Aorta (tissue), 5 donors: ENCODE results near the gene GARIN1A. TPM values are rescaled to one million over a fixed set of nuclear protein-coding genes. Genes with fewer than 3 reads are reported as not detected.
"Not testable (repeated sequence)": the region's sequence is repeated elsewhere in the genome, so short reads cannot be mapped to it uniquely, and the experiment has no call there.

Source experiments
- ATAC-seq: fragments of 200-7000 bp; cut with Tn5 transposase; one replicate; pipeline ENCODE4 v1.9.1; 2022; ENCODE audit warnings: moderate library complexity; ENCODE audit not compliant: low FRiP score
- DNase-seq, 2 donors: peaks; one replicate each; pipeline ENCODE4 v3.0.0-alpha.2; 2020
- H3K27ac ChIP-seq, 2 donors: one replicate each; pipeline ENCODE4 v1.5.1; 2013; ENCODE audit warnings: low read length in 2 of 2, mild to moderate bottlenecking in 2 of 2, moderate library complexity in 2 of 2, control low read depth in 1 of 2, inconsistent platforms in 1 of 2, low read depth in 1 of 2
- H3K27me3 ChIP-seq, 2 donors: one replicate each; pipeline ENCODE4 v1.6.1; 2013; ENCODE audit warnings: control low read depth in 1 of 2, low read length in 1 of 2, mild to moderate bottlenecking in 1 of 2, moderate library complexity in 1 of 2; ENCODE audit not compliant: insufficient read depth in 2 of 2, control insufficient read depth in 1 of 2
- H3K36me3 ChIP-seq, 2 donors: one replicate each; pipeline ENCODE4 v1.6.1; 2013; ENCODE audit warnings: control low read depth in 1 of 2, low read length in 1 of 2, mild to moderate bottlenecking in 1 of 2; ENCODE audit not compliant: insufficient read depth in 2 of 2, control insufficient read depth in 1 of 2
- H3K4me1 ChIP-seq, 2 donors: one replicate each; pipeline ENCODE4 v1.6.1; 2013; ENCODE audit warnings: low read length in 2 of 2, control low read depth in 1 of 2, mild to moderate bottlenecking in 1 of 2, moderate library complexity in 1 of 2; ENCODE audit not compliant: insufficient read depth in 2 of 2, control insufficient read depth in 1 of 2
- H3K4me3 ChIP-seq, 2 donors: one replicate each; pipeline ENCODE4 v1.5.1; 2013; ENCODE audit warnings: low read length in 2 of 2, control low read depth in 1 of 2, mild to moderate bottlenecking in 1 of 2
- H3K9me3 ChIP-seq: one replicate; pipeline ENCODE4 v1.6.1; 2013; ENCODE audit warnings: mild to moderate bottlenecking, low read length; ENCODE audit not compliant: control insufficient read depth
- WGBS, 2 donors: extraction: QIAGEN DNeasy Blood & Tissue Kit; methylation state at CpG; one replicate each; pipeline ENCODE4 v1.1.7; 2013; 5-methylcytosine and 5-hydroxymethylcytosine counted together
- intact Hi-C, 2 donors: fragments of 100-400 bp; cut with DNase I; formaldehyde crosslinking; loops; one replicate each; pipeline versions ENCODE4 v1.14.2 to v1.15.0; 2022
- polyA plus RNA-seq, 2 donors: library from polyadenylated mRNA; stranded (reverse); fragments of 200-250 nt; gene quantifications; one replicate each; pipeline ENCODE4 v1.2.3, GENCODE V29; 2013
- total RNA-seq, 2 donors: library from RNA; stranded (reverse); fragmentation: NEBNext Ultra II Directional; extraction: Animal tissue kit (Norgen Biotek cat#: 25700); gene quantifications; one replicate each; pipeline ENCODE4 v1.2.1, GENCODE V29; 2021
- donor health status: healthy with polysubstance abuse.
- donor health status: Bipolar disorder and iron deficiency.
- donor health status: DM: no; HTN: no; CAD: no.
- donor health status: DM: no; HTN: no; CAD: no.
- donor health status: DM: yes; HTN: yes; CAD: no.

Gene GARIN1A
- total and polyA plus RNA-seq, 4 donors = 1.3 to 7.4 (median 4.0) TPM

DNA sequence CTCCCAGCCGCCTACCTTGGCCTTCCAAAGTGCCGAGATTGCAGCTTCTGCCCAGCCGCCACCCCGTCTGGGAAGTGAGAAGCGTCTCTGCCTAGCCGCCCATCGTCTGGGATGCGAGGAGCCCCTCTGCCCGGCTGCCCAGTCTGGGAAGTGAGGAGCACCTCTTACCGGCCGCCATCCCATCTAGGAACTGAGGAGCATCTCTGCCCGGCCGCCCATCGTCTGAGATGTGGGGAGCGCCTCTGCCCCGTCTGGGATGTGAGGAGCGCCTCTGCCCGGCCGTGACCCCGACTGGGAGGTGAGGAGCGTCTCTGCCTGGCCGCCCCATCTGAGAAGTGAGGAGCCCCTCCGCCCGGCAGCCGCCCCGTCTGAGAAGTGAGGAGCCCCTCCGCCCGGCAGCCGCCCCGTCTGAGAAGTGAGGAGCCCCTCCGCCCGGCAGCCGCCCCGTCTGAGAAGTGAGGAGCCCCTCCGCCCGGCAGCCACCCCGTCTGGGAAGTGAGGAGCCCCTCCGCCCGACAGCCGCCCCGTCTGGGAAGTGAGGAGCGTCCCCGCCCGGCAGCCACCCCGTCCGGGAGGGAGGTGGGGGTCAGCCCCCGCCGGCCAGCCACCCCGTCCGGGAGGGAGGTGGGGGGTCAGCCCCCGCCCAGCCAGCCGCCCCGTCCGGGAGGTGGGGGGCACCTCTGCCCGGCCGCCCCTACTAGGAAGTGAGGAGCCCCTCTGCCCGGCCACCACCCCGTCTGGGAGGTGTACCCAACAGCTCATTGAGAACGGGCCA is 17.3 kb downstream of the GARIN1A start:
- H3K4me1 ChIP-seq, DNase-seq, H3K27me3 ChIP-seq, H3K27ac ChIP-seq, H3K36me3 ChIP-seq, H3K9me3 ChIP-seq, ATAC-seq, H3K4me3 ChIP-seq, intact Hi-C loops: not testable (repeated sequence)
- 96% methylated on average over 36 to 51 of the region's 59 CpGs for WGBS, 2 donors

DNA sequence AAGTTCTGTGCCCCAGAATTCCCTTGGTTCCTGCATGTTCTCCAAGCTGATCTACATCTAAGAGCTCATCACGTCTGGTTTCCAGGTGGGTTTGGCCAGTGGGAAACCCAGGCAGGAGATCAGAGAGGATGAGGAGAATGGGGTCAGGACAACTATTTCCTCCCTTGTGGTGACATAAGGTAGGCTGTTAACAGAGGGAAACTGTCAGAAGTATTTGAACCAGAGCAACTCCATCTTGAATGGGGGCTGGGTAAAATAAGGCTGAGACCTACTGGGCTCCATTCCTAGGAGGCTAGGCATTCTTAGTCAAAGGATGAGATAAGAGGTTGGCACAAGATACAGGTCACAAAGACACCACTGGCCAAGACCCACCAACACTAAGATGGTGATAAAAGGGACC is 19.1 kb downstream of the GARIN1A start:
- Histone ChIP-seq H3K27me3 (peaks cover 0 to 2% of the 10 kb centered on the region in 2 donors), H3K9me3 (no peaks in the 10 kb centered on the region), H3K27ac (no peak overlapping the region), H3K36me3 (no peaks in the 10 kb centered on the region), H3K4me3 (no peak overlapping the region), H3K4me1 (no peaks in the 10 kb centered on the region)
- intact Hi-C loops = no loop called here
- DNase-seq (no peak), ATAC-seq (no peak)
- 82 to 88% methylated on average over 1 of the region's 1 CpG for WGBS, 2 donors

DNA sequence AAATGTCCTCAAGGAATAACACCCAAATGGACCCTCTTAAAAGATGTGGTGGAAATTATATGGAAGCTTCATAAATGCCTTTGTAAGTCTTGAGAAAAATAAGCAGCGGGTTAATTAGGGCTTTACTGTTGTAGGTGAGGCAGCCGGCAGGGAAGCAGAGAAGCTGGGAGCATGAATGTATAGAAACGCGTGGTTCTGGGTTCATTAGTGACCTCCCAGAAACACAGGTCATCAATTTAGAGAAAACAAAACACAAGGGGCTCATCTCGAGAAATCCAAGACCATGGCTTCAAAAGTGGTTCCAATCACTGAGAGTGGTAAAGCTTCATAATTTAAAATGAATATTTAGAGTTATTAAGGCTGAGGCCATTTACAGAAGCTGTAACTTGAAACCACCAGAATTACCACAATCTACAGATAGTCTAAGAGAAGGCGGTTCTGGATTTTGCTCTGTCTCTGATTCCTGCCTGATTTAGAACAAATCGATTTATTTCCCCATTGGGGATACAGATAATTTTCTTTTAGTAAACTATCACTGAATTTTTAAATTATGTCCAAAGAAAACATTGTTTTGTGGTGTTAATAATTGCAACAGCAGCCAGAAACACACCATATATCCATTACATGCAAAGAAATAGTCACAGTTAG is 20.7 kb downstream of the GARIN1A start:
- no peaks in the 10 kb centered on the region for H3K4me1 ChIP-seq
- H3K27me3 ChIP-seq = peaks cover 0 to 2% of the 10 kb centered on the region in 2 donors
- no peak overlapping the region for H3K27ac ChIP-seq
- DNase-seq (no peak), ATAC-seq (no peak)
- H3K4me3 ChIP-seq = no peak overlapping the region
- H3K9me3 ChIP-seq = no peaks in the 10 kb centered on the region
- WGBS, 2 donors = 46 to 47% methylated on average over 7 of the region's 7 CpGs
- no peaks in the 10 kb centered on the region for H3K36me3 ChIP-seq
- intact Hi-C loops = no loop called here

DNA sequence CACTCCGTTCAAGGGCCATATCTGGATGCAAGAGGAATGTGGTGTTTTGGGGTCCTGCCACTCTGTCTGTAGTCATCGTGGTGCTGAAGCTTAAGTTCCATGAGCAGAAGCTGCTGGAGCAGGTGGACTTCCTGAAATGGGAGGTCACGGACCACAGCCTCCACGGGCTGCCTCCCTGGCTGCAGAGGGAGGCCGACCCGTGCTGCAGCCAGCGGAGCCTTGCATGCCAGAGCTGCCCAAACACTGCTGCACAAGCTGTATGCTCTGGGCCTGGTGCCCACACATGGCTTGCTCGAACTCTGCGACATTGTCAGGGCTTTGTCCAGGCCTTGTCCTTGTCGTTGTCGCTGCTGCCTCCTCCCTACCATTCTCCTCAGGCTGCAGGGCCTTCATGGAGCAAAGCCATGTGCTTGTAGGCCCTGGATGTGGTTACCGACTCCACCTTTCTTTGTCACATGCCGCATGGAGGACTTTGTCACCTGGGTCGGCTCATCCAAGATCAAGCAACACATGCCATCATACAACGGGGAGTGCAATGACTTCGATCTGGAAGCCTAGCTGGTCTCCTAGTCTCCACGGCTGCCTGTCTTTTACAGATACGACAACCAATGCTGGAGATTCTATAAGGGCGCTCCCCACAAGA is 21.4 kb downstream of the GARIN1A start:
- WGBS, 2 donors = 85 to 87% methylated on average over 19 of the region's 19 CpGs
- peaks cover 0 to 2% of the 10 kb centered on the region in 2 donors for H3K27me3 ChIP-seq
- ATAC-seq = no peak

DNA sequence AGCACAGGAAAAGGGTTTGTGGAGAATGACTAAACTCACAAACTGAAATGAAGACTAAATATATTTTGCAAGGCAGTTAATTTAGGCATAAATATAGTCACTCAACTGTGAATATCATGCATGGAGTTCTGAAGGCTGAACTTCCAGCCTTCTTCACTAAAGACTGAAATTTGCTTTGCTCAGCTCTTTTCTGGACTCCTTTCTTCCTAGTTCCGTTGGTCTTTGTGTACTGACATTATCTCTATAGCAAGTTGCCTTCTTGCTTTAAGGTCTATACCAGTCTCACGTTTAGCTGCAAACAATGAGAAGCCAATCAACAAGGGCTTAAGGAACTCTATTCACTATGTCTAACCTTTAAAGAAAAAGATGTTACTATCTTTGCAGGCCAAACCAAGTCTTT is 22.6 kb downstream of the GARIN1A start:
- Histone ChIP-seq H3K4me3 (no peak overlapping the region), H3K9me3 (no peaks in the 10 kb centered on the region), H3K4me1 (no peaks in the 10 kb centered on the region), H3K27me3 (peaks cover 0 to 2% of the 10 kb centered on the region in 2 donors), H3K36me3 (no peaks in the 10 kb centered on the region), H3K27ac (no peak overlapping the region)
- WGBS, 2 donors = 42 to 59% methylated on average over 2 of the region's 2 CpGs
- no peak for DNase-seq
- ATAC-seq = no peak
- intact Hi-C loops = no loop called here

More for the DNA sequence above, 21.4 kb downstream of the GARIN1A start:
- Histone ChIP-seq H3K4me1 (no peaks in the 10 kb centered on the region), H3K4me3 (no peak overlapping the region), H3K27ac (no peak overlapping the region), H3K36me3 (no peaks in the 10 kb centered on the region), H3K9me3 (no peaks in the 10 kb centered on the region)
- intact Hi-C loops = no loop called here
- no peak for DNase-seq

DNA sequence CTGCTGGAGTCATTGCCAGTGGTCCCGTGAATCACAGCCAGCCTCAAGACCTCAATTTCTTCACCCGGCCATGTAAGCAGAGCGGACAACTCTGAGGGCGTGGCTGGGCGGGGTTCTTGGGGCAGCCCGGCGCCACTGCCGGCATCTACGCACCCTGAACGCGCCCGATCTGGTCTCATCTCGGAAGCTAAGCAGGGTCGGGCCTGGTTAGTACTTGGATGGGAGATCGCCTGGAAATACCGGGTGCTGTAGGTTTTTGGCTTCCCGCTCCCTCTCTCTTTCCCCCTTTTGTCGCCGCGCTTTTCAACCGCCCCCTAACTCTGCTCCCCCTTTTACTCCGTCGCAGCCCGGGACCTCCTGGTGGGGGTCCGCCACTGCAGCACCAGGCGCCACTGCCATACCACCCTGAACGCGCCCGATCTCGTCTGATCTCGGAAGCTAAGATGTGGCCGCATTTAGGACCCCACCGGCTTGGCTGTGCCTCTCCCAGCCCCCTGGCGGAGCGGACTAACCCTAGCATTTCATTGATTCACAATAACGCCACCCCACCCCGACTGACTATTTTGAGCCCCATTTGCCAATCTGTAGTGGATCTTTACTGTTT is 25.3 kb downstream of the GARIN1A start:
- peak; percentile 65 to 79 for DNase-seq
- no peak overlapping the region for H3K27ac ChIP-seq
- no peaks in the 10 kb centered on the region for H3K36me3 ChIP-seq
- ATAC-seq = peak; percentile 41
- H3K4me3 ChIP-seq = no peak overlapping the region
- H3K4me1 ChIP-seq = no peaks in the 10 kb centered on the region
- H3K9me3 ChIP-seq = no peaks in the 10 kb centered on the region
- peaks cover 0 to 2% of the 10 kb centered on the region in 2 donors for H3K27me3 ChIP-seq
- 3% methylated on average over 31 to 37 of the region's 37 CpGs for WGBS, 2 donors
- intact Hi-C loops = no loop called here

DNA sequence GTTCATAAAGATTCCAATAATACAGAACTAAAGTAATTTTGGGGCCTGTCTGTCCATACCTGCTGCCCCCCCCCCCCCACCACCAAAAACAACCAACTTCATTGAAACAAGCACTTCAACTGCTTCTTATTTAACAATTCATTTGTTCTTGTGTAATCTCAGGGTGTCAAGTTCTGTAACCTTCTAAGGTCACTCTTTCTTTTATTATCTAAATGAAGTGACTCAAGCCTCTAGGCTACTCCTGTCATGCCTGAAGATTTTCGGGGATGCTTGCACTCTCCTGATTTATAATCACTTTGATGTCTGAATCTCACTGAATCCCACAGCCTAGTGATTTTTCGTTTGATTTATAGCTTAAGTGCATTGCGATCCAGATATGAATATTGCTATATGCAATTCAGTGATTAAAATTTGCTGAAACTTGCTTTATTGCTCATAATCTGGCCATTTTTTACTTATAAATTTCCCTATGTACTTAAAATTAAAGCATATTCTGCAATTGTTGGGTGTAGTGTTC is 27.2 kb downstream of the GARIN1A start:
- WGBS, 2 donors = 77 to 78% methylated on average over 3 of the region's 3 CpGs
- H3K27me3 ChIP-seq = peaks cover 0 to 2% of the 10 kb centered on the region in 2 donors

DNA sequence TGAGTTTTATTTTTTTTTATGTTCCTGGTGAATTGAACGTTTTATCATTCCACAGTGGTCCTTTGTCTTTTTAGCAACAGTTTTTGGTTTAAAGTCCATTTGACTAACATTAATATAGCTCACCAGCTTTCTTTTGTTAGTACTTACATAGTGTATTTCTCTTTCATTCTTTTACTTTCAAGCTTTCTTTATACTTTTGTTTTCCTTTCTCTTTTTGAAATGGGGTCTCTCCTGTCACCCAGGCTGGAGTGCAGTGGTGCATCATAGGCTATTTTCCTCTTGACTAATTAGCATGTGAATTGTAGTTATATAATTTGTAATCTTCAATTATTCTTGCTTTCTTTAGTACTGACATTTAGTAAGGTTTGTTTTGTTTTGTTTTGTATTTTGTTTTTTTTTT is 27.8 kb downstream of the GARIN1A start:
- ATAC-seq (no peak), DNase-seq (no peak)
- Histone ChIP-seq H3K36me3 (no peaks in the 10 kb centered on the region), H3K4me1 (no peaks in the 10 kb centered on the region), H3K9me3 (no peaks in the 10 kb centered on the region), H3K27me3 (peaks cover 0 to 2% of the 10 kb centered on the region in 2 donors), H3K27ac (no peak overlapping the region), H3K4me3 (no peak overlapping the region)
- intact Hi-C loops = no loop called here
- 65 to 76% methylated on average over 1 of the region's 1 CpG for WGBS, 2 donors

More for the DNA sequence above, 27.2 kb downstream of the GARIN1A start:
- Histone ChIP-seq H3K36me3 (no peaks in the 10 kb centered on the region), H3K4me1 (no peaks in the 10 kb centered on the region), H3K4me3 (no peak overlapping the region), H3K27ac (no peak overlapping the region), H3K9me3 (no peaks in the 10 kb centered on the region)
- DNase-seq (no peak), ATAC-seq (no peak)
- intact Hi-C loops = no loop called here
